Cardiac muscle cell (in vitro differentiated cells and primary cell): ENCODE measurements around the gene ADIG. TPM values are rescaled to one million over a fixed set of nuclear protein-coding genes. Genes with fewer than 3 reads are reported as not detected.

Source experiments
- DNase-seq, 2 donors: peaks; one replicate each; pipeline versions ENCODE4 v3.0.0 to v3.0.0-alpha.2; 2010 to 2017; ENCODE audit warnings: low read depth in 1 of 2, low spot score in 1 of 2
- H3K27ac ChIP-seq: fragments of 200-600 bp; sonication (generic); 2 replicates; pipeline ENCODE4 v1.5.1; 2016
- H3K27me3 ChIP-seq: fragments of 200-600 bp; sonication (generic); 2 replicates; pipeline ENCODE4 v1.6.0; 2016; ENCODE audit warnings: control low read depth
- H3K36me3 ChIP-seq: fragments of 200-600 bp; sonication (generic); 2 replicates; pipeline ENCODE4 v1.5.1; 2016; ENCODE audit warnings: control low read depth
- H3K4me1 ChIP-seq: fragments of 200-600 bp; sonication (generic); 2 replicates; pipeline ENCODE4 v1.8.1; 2017; ENCODE audit warnings: low read depth, mild to moderate bottlenecking, mixed run types
- H3K4me3 ChIP-seq: fragments of 200-600 bp; sonication (generic); 2 replicates; pipeline ENCODE4 v1.5.1; 2016; ENCODE audit warnings: mild to moderate bottlenecking
- H3K9me3 ChIP-seq: fragments of 200-600 bp; sonication (generic); 2 replicates; pipeline ENCODE4 v1.5.1; 2017; ENCODE audit warnings: low read depth, mild to moderate bottlenecking, control low read depth
- CTCF ChIP-seq: IDR thresholded peaks from 2 replicates; pipeline ENCODE4 v1.5.1; 2012; ENCODE audit warnings: low read depth, mild to moderate bottlenecking, low read length
- polyA plus RNA-seq: library from polyadenylated mRNA; unstranded; fragments of >200 nt; fragmentation: Nextera tagmentation; extraction: Ambion mirVana; gene quantifications from 2 replicates; pipeline ENCODE4 v1.2.1, GENCODE V29; 2016
- total RNA-seq: library from RNA; depleted of rRNA; stranded (reverse); fragments of >200 nt; gene quantifications from 2 replicates; pipeline ENCODE4 v1.2.3, GENCODE V29; 2016

The ADIG gene
- total and polyA plus RNA-seq, 2 experiments from 2014 or later, result not detected

DNA sequence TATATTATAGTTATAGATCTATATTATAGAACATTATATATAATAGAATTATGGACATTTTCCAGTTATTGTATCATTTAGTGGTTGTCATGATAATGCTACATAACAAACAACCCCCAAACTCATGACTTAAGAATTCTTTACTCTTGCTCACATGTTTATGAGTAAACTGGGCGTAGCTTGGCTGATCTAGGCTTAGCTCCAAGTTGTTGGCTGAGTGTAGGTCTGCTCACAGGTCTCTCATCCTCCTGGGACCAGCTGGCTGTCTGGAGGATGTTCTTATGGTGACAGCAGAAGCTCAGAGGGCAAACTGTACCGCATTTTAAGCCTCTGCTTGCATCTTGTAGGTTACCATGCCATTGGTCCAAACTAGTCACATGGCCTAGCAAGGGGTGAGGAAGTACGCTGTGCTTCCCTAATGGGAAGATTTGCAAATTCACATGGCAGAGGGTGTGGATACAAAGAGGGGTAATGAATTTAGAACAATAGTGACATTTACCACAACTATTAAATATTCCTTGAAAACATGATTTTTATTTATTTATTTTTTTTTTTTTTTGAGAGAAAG is 54.8 kb downstream of the ADIG start:
- DNase-seq, result peak in 1 of 2 donors; percentile 21

More for the DNA sequence above, 54.8 kb downstream of the ADIG start:
- H3K4me3 ChIP-seq, result no peak overlapping the region
- H3K27ac ChIP-seq, result no peak overlapping the region
- no peaks in the 10 kb centered on the region for H3K9me3 ChIP-seq
- no peaks in the 10 kb centered on the region for H3K4me1 ChIP-seq
- no peak for TF ChIP-seq CTCF
- H3K27me3 ChIP-seq, result no peaks in the 10 kb centered on the region
- H3K36me3 ChIP-seq, result no peaks in the 10 kb centered on the region

Other genes starting within 250 kb of the ADIG start
- gene LBP, start 234.7 kb upstream of the ADIG start, total RNA-seq, result not detected in 2 replicates
- gene LBP, start 234.7 kb upstream of the ADIG start, polyA plus RNA-seq, result not detected in 2 replicates
- 9.0 and 16.6 TPM in 2 replicates for gene SNHG17, start 145.9 kb upstream of the ADIG start, total RNA-seq
- 31.8 and 37.0 TPM in 2 replicates for gene SNHG17, start 145.9 kb upstream of the ADIG start, polyA plus RNA-seq
- 16.5 and 20.3 TPM in 2 replicates for gene RALGAPB, start 108.4 kb upstream of the ADIG start, total RNA-seq
- gene RALGAPB, start 108.4 kb upstream of the ADIG start, polyA plus RNA-seq, result 10.3 and 11.0 TPM in 2 replicates
- not detected in 2 replicates for gene ARHGAP40, start 20.6 kb downstream of the ADIG start, total RNA-seq
- gene ARHGAP40, start 20.6 kb downstream of the ADIG start, polyA plus RNA-seq, result not detected in 2 replicates
- gene SLC32A1, start 143.3 kb downstream of the ADIG start, total RNA-seq, result not detected in 2 replicates
- gene SLC32A1, start 143.3 kb downstream of the ADIG start, polyA plus RNA-seq, result not detected in 2 replicates
- 8.1 and 8.7 TPM in 2 replicates for gene ACTR5, start 167.3 kb downstream of the ADIG start, total RNA-seq
- 6.4 and 9.4 TPM in 2 replicates for gene ACTR5, start 167.3 kb downstream of the ADIG start, polyA plus RNA-seq
- 0.07 and 0.15 TPM in 2 replicates for gene PPP1R16B, start 224.5 kb downstream of the ADIG start, total RNA-seq
- gene PPP1R16B, start 224.5 kb downstream of the ADIG start, polyA plus RNA-seq, result 0.10 TPM in 1 of 2 replicates, not detected in the other